Spleen (tissue), 11 donors: Measurements from ENCODE around the gene C2orf80. TPM values are rescaled to one million over a fixed set of nuclear protein-coding genes. Genes with fewer than 3 reads are reported as not detected.
"Not testable (repeated sequence)": the region's sequence is repeated elsewhere in the genome, so short reads cannot be mapped to it uniquely, and the experiment has no call there.

Experiments
- DNase-seq: peaks from one replicate; pipeline ENCODE4 v3.0.0-alpha.2; 2020
- H3K27ac ChIP-seq, 8 donors: fragments of 200-600 bp; sonication (generic) in 7 of 8; 1 replicate in 4 of 8; 2 replicates in 4 of 8; pipeline versions ENCODE4 v1.5.0 to v1.8.0; 2016 to 2021; ENCODE audit warnings: inconsistent platforms in 4 of 8, mild to moderate bottlenecking in 4 of 8, moderate library complexity in 1 of 8
- H3K27me3 ChIP-seq, 7 donors: fragments of 200-600 bp; sonication (generic) in 6 of 7; replicated peaks in 1 of 7; 1 replicate in 4 of 7; 2 replicates in 3 of 7; pipeline versions ENCODE4 v1.5.0 to v1.8.0; 2016 to 2021; ENCODE audit warnings: inconsistent platforms in 3 of 7, mild to moderate bottlenecking in 1 of 7
- H3K36me3 ChIP-seq, 6 donors: fragments of 200-600 bp; sonication (generic) in 5 of 6; 1 replicate in 4 of 6; 2 replicates in 2 of 6; pipeline versions ENCODE4 v1.5.0 to v1.8.0; 2016 to 2021; ENCODE audit warnings: inconsistent platforms in 2 of 6
- H3K4me1 ChIP-seq, 6 donors: fragments of 200-600 bp; sonication (generic) in 5 of 6; 1 replicate in 3 of 6; 2 replicates in 3 of 6; pipeline versions ENCODE4 v1.5.0 to v1.8.0; 2016 to 2021; ENCODE audit warnings: inconsistent platforms in 3 of 6
- H3K4me3 ChIP-seq, 8 donors: fragments of 200-600 bp; sonication (generic) in 7 of 8; 1 replicate in 4 of 8; 2 replicates in 4 of 8; pipeline versions ENCODE4 v1.5.0 to v1.8.0; 2016 to 2021; ENCODE audit warnings: inconsistent platforms in 4 of 8, mild to moderate bottlenecking in 4 of 8, moderate library complexity in 2 of 8
- H3K9me3 ChIP-seq, 8 donors: fragments of 200-600 bp; sonication (generic) in 7 of 8; 1 replicate in 4 of 8; 2 replicates in 4 of 8; pipeline versions ENCODE4 v1.5.0 to v1.8.0; 2016 to 2021; ENCODE audit warnings: inconsistent platforms in 4 of 8
- POLR2A ChIP-seq, 3 donors: fragments of 450-650 bp; IDR thresholded peaks; one replicate each; pipeline ENCODE4 v1.5.1; 2017; ENCODE audit warnings: antibody characterized with exemption in 3 of 3, mild to moderate bottlenecking in 1 of 3
- POLR2AphosphoS5 ChIP-seq, 3 donors: sonication (generic); formaldehyde crosslinking; IDR thresholded peaks; one replicate each; pipeline ENCODE4 v1.5.1; 2017; ENCODE audit warnings: antibody characterized with exemption in 3 of 3
- WGBS, 5 donors: extraction: QIAGEN DNeasy Blood & Tissue Kit in 3 of 5; methylation state at CpG; one replicate each; pipeline versions ENCODE4 v1.1.5 to v1.1.7; 2013 to 2018; 5-methylcytosine and 5-hydroxymethylcytosine counted together
- intact Hi-C: fragments of 100-400 bp; cut with DNase I; formaldehyde crosslinking; loops from one replicate; pipeline ENCODE4 v1.15.0; 2023; ENCODE audit warnings: low total_unique reads
- polyA plus RNA-seq, 3 donors: library from polyadenylated mRNA; stranded (reverse); fragments of 200-250 nt; gene quantifications; one replicate each; pipeline ENCODE4 v1.2.1, GENCODE V29; 2013
- total RNA-seq, 7 donors: library from RNA; depleted of rRNA in 3 of 7; stranded (reverse); fragments of >200 nt in 3 of 7; fragmentation: NEBNext Ultra II Directional in 4 of 7; extraction: Animal tissue kit (Norgen Biotek cat#: 25700) in 4 of 7; gene quantifications; one replicate each; pipeline versions ENCODE4 v1.1.0 to v1.2.1, GENCODE V29; 2016 to 2021
- TF ChIP-seq, protein P1 (sequence below), 11 experiments: fragments of 200-600 bp in 7 of 11; fragments of 450-650 bp in 4 of 11; sonication (generic) in 4 of 11; IDR thresholded peaks in 8 of 11; conservative IDR thresholded peaks in 3 of 11; 1 replicate in 7 of 11; 2 replicates in 4 of 11; pipeline versions ENCODE4 v1.4.0 to v1.8.0; 2016 to 2021; ENCODE audit warnings: antibody characterized with exemption in 11 of 11, inconsistent platforms in 4 of 11, mild to moderate bottlenecking in 1 of 11
- donor health status: healthy with polysubstance abuse.
- donor health status: DM: no; HTN: no; CAD: no; lungs with moderate emphysema.
- donor health status: DM: no; HTN: no; CAD: no.
- donor health status: Bipolar disorder and iron deficiency.
- donor health status: healthy.
- donor health status: DM: no; HTN: no; CAD: no.
- donor health status: DM: yes; HTN: yes; CAD: no.

The C2orf80 gene
- total and polyA plus RNA-seq, 10 donors: not detected

DNA sequence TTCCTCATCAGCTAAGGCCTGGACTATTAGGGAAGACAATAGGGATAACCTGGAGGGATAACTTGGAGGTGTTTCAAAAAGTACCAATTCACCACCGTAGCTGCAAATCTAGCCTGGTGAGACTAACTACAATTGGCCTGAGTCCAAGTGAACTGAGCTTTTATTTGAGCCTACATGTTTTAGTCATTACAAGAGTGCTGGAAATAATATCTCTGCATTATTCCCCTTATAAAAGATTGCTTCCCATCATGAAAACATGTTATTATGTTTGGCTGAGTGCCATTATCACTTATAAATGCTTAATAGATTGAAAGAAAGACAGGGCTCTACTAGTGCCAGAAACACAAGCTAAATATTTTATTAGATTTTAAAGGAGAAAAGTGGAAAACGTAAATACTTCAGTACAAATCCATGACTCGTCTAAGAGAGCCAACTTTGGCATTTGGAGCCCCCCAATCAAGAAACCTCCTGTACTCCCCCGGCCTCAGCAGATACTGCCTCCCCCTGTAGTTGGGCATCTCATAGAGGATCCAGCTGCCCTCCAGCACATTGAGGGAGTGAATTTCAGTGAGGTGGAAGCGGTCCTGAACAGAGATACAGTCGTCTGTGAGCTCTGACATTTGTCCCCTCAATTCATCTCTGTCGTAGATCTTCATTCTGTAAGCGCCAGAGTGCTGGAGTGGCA is 47.4 kb downstream of the C2orf80 start:
- no peak for TF ChIP-seq POLR2A (IDR thresholded peaks at IDR 0.05)
- no peak for TF ChIP-seq POLR2AphosphoS5 (IDR thresholded peaks at IDR 0.05)
- TF ChIP-seq, protein P1, sequence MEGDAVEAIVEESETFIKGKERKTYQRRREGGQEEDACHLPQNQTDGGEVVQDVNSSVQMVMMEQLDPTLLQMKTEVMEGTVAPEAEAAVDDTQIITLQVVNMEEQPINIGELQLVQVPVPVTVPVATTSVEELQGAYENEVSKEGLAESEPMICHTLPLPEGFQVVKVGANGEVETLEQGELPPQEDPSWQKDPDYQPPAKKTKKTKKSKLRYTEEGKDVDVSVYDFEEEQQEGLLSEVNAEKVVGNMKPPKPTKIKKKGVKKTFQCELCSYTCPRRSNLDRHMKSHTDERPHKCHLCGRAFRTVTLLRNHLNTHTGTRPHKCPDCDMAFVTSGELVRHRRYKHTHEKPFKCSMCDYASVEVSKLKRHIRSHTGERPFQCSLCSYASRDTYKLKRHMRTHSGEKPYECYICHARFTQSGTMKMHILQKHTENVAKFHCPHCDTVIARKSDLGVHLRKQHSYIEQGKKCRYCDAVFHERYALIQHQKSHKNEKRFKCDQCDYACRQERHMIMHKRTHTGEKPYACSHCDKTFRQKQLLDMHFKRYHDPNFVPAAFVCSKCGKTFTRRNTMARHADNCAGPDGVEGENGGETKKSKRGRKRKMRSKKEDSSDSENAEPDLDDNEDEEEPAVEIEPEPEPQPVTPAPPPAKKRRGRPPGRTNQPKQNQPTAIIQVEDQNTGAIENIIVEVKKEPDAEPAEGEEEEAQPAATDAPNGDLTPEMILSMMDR (IDR thresholded peaks at IDR 0.05 in 8 of 11, conservative IDR thresholded peaks at IDR 0.05 in 3 of 11): no peak
- Histone ChIP-seq H3K36me3 (no peaks in the 10 kb centered on the region), H3K4me3 (no peak overlapping the region), H3K9me3 (peaks cover 0 to 10% (median 3%) of the 10 kb centered on the region in 8 donors), H3K4me1 (no peaks in the 10 kb centered on the region), H3K27me3 (no peaks in the 10 kb centered on the region), H3K27ac (no peak overlapping the region)
- intact Hi-C loops: no loop called here
- no peak for DNase-seq
- 64 to 87% (median 78%) methylated on average over 8 of the region's 8 CpGs for WGBS, 5 donors

DNA sequence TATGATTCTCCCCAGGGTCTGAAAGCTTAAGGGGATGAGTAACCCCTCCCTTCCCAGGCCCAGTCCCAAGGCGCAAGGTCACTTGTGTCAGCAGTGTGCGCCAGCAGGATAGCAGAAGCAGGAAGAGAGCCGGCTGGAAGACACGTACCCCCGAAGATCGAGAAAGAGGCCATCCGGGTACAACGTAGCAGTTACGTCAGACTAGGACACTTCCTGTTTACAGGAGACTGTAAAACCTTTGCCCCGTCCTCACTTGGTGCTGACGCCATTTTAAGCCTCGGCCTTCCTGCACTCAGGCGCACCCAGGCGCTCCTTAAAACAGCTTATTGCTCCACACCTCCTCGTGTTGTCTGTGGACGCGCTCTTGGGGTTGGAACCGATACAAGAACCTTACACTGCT is 50.4 kb downstream of the C2orf80 start:
- Histone ChIP-seq H3K27ac (no peak overlapping the region), H3K4me1 (peaks cover 0 to 7% (median 0%) of the 10 kb centered on the region in 6 donors), H3K9me3 (peaks cover 0 to 10% (median 3%) of the 10 kb centered on the region in 8 donors), H3K36me3 (no peaks in the 10 kb centered on the region), H3K27me3 (no peaks in the 10 kb centered on the region), H3K4me3 (no peak overlapping the region)
- intact Hi-C loops: no loop called here
- no peak for DNase-seq
- TF ChIP-seq POLR2AphosphoS5 (IDR thresholded peaks at IDR 0.05) (no peak), POLR2A (IDR thresholded peaks at IDR 0.05) (no peak)
- TF ChIP-seq, protein P1 (IDR thresholded peaks at IDR 0.05 in 8 of 11, conservative IDR thresholded peaks at IDR 0.05 in 3 of 11): no peak
- WGBS, 5 donors: 74 to 87% (median 81%) methylated on average over 18 of the region's 18 CpGs

DNA sequence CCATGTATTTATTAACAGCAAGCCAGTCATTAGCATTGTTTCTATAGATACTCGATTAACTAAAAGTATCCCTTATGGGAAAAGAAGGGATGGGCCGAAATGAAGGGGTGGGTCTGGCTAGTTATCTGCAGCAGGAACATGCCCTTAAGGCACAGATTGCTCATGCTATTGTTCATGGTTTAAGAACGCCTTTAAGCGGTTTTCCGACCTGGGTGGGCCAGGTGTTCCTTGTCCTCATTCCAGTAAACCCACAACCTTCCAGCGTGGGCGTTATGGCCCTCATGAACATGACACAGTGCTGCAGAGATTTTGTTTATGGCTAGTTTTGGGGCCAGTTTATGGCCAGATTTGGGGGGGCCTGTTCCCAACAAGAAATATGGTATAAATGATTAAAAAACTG is 51.5 kb downstream of the C2orf80 start:
- H3K27ac ChIP-seq, H3K27me3 ChIP-seq, DNase-seq, H3K4me1 ChIP-seq, H3K4me3 ChIP-seq, H3K36me3 ChIP-seq, intact Hi-C loops: not testable (repeated sequence)
- WGBS, 5 donors: 93 to 96% (median 95%) methylated on average over 7 of the region's 7 CpGs
- H3K9me3 ChIP-seq: peaks cover 0 to 10% (median 3%) of the 10 kb centered on the region in 8 donors

- intact Hi-C loops: no loop called here
- 83 to 95% (median 94%) methylated on average over 2 of the region's 2 CpGs for WGBS, 5 donors
- Histone ChIP-seq H3K27ac (no peak overlapping the region), H3K27me3 (no peaks in the 10 kb centered on the region), H3K4me1 (peaks cover 0 to 7% (median 0%) of the 10 kb centered on the region in 6 donors), H3K4me3 (no peak overlapping the region), H3K9me3 (peaks cover 0 to 10% (median 3%) of the 10 kb centered on the region in 8 donors), H3K36me3 (no peaks in the 10 kb centered on the region)
- no peak for DNase-seq
- TF ChIP-seq POLR2AphosphoS5 (IDR thresholded peaks at IDR 0.05): no peak
- TF ChIP-seq, protein P1 (IDR thresholded peaks at IDR 0.05 in 8 of 11, conservative IDR thresholded peaks at IDR 0.05 in 3 of 11): no peak
- no peak for TF ChIP-seq POLR2A (IDR thresholded peaks at IDR 0.05)
Observed at GRCh38 chr2:208136716-208137094, 53.1 kb downstream of the C2orf80 start.
